K562 (cell line): ENCODE results near the gene UIMC1. TPM values are rescaled to one million over a fixed set of nuclear protein-coding genes. Genes with fewer than 3 reads are reported as not detected.

ENCODE experiments used
- CBFB ChIP-seq: sonication (generic); formaldehyde crosslinking; IDR thresholded peaks from 2 replicates; pipeline ENCODE4 v1.4.0; 2020; ENCODE audit warnings: mild to moderate bottlenecking, missing genetic modification reagents
- CREB3 ChIP-seq: fragments of 450-650 bp; conservative IDR thresholded peaks from 2 replicates; pipeline ENCODE4 v1.6.1; 2016; ENCODE audit warnings: missing genetic modification characterization, low read depth, mild to moderate bottlenecking, missing compliant biosample characterization, moderate library complexity
- CREM ChIP-seq: IDR thresholded peaks from 2 replicates; pipeline ENCODE4 v1.6.1; 2014; ENCODE audit warnings: antibody characterized with exemption, low read depth
- ETV1 ChIP-seq: fragments of 450-650 bp; conservative IDR thresholded peaks from 2 replicates; pipeline ENCODE4 v1.6.1; 2016; ENCODE audit warnings: missing genetic modification characterization, control low read depth, low read depth, missing compliant biosample characterization
- GATAD2A ChIP-seq: fragments of 450-650 bp; IDR thresholded peaks from 2 replicates; pipeline ENCODE4 v1.6.1; 2017
- HDAC1 ChIP-seq, 2 experiments: fragments of 450-650 bp; IDR thresholded peaks; 2 replicates each; pipeline ENCODE4 v1.6.1; 2016 to 2017; ENCODE audit warnings: inconsistent platforms in 1 of 2, mild to moderate bottlenecking in 1 of 2, moderate library complexity in 1 of 2
- MAZ ChIP-seq, 2 experiments: fragments of 450-650 bp in 1 of 2; sonication (generic) in 1 of 2; formaldehyde crosslinking; IDR thresholded peaks in 1 of 2; conservative IDR thresholded peaks in 1 of 2; 2 replicates each; pipeline versions ENCODE4 v1.4.0 to v1.5.0; 2020; ENCODE audit warnings: mild to moderate bottlenecking in 1 of 2, missing genetic modification reagents in 1 of 2
- MBD2 ChIP-seq: sonication (generic); IDR thresholded peaks from 2 replicates; pipeline ENCODE4 v1.6.1; 2016; ENCODE audit warnings: low read depth, borderline replicate concordance
- MEF2D ChIP-seq: conservative IDR thresholded peaks from 2 replicates; pipeline ENCODE4 v1.6.1; 2016; ENCODE audit warnings: low read depth, missing genetic modification characterization, missing compliant biosample characterization
- NFIC ChIP-seq: fragments of 450-650 bp; IDR thresholded peaks from 2 replicates; pipeline ENCODE4 v1.6.1; 2017; ENCODE audit warnings: mild to moderate bottlenecking, inconsistent platforms
- NUFIP1 ChIP-seq: fragments of 450-650 bp; IDR thresholded peaks from 2 replicates; pipeline ENCODE4 v1.6.1; 2018; ENCODE audit not compliant: partially characterized antibody
- PHF21A ChIP-seq: fragments of 450-650 bp; IDR thresholded peaks from 2 replicates; pipeline ENCODE4 v1.6.1; 2017; ENCODE audit warnings: low read depth, borderline replicate concordance
- PKNOX1 ChIP-seq: fragments of 450-650 bp; IDR thresholded peaks from 2 replicates; pipeline ENCODE4 v1.6.1; 2016
- SMARCE1 ChIP-seq: fragments of 450-650 bp; IDR thresholded peaks from 2 replicates; pipeline ENCODE4 v1.7.1; 2016; ENCODE audit warnings: mild to moderate bottlenecking
- TBP ChIP-seq: optimal IDR thresholded peaks from 2 replicates; pipeline ENCODE3; 2011; ENCODE audit warnings: low read depth, low read length, improper control_type of control experiment
- ZBTB1 ChIP-seq: sonication (generic); formaldehyde crosslinking; IDR thresholded peaks from 2 replicates; pipeline ENCODE4 v1.8.1; 2023; ENCODE audit warnings: missing genetic modification reagents, low read depth, mild to moderate bottlenecking, borderline replicate concordance
- ZC3H11A ChIP-seq: IDR thresholded peaks from 2 replicates; pipeline ENCODE4 v1.6.1; 2012; ENCODE audit warnings: low read depth, low read length, improper control_type of control experiment
- ZEB2 ChIP-seq: fragments of 450-650 bp; IDR thresholded peaks from 2 replicates; pipeline ENCODE4 v1.6.1; 2016
- ZKSCAN3 ChIP-seq: fragments of 250-450 bp; sonication (Bioruptor Pico); IDR thresholded peaks from 2 replicates; pipeline ENCODE4 v1.4.0; 2020
- ZKSCAN8 ChIP-seq: fragments of 200-800 bp; sonication (Bioruptor generic); IDR thresholded peaks from 2 replicates; pipeline ENCODE4 v1.6.1; 2016; ENCODE audit warnings: missing genetic modification characterization, missing compliant biosample characterization
- ZNF395 ChIP-seq: fragments of 200-800 bp; sonication (Bioruptor generic); IDR thresholded peaks from 2 replicates; pipeline ENCODE4 v1.6.1; 2017; ENCODE audit warnings: missing genetic modification characterization, missing compliant biosample characterization
- ZNF449 ChIP-seq: fragments of 250-450 bp; sonication (Bioruptor Pico); IDR thresholded peaks from 2 replicates; pipeline ENCODE4 v1.8.0; 2022; ENCODE audit warnings: moderate library complexity, mild to moderate bottlenecking, inconsistent platforms
- ZNF699 ChIP-seq: fragments of 250-450 bp; sonication (Bioruptor Pico); IDR thresholded peaks from 2 replicates; pipeline ENCODE4 v1.8.0; 2021; ENCODE audit warnings: mild to moderate bottlenecking, moderate library complexity; ENCODE audit not compliant: insufficient replicate concordance
- ZSCAN29 ChIP-seq: fragments of 450-650 bp; IDR thresholded peaks from 2 replicates; pipeline ENCODE4 v1.6.1; 2017
- polyA plus RNA-seq, 8 experiments: library from polyadenylated mRNA; depleted of rRNA in 4 of 8; stranded (reverse) in 5 of 8; unstranded in 3 of 8; fragments of >200 nt; fragmentation: Nextera tagmentation in 2 of 8; fragmentation: Illumina TruSeq in 1 of 8; extraction: Ambion mirVana in 2 of 8; extraction: Trizol in 1 of 8; gene quantifications; 2 replicates each; pipeline versions ENCODE4 v1.2.1 to v1.2.3, GENCODE V29; 2011 to 2014; ENCODE audit warnings: inconsistent platforms in 1 of 8, missing spikeins in 1 of 8
- total RNA-seq, 7 experiments: library from RNA; depleted of rRNA in 6 of 7; stranded (reverse); fragments of >200 nt in 6 of 7; fragmentation: Illumina TruSeq in 2 of 7; extraction: Trizol in 2 of 7; gene quantifications; 2 replicates each; pipeline versions ENCODE4 v1.2.1 to v1.2.3, GENCODE V29; 2011 to 2021; ENCODE audit warnings: low replicate concordance in 1 of 7

Gene UIMC1
- total and polyA plus RNA-seq, 9 of the 15 experiments (the other 6 are each of a cell fraction or from before 2014, with no cell fraction given): 14.9 to 51.7 (median 36.8) TPM

GRCh38 chr5:176994460-176995121, 12.0 kb downstream of the UIMC1 start (continued):
- TF ChIP-seq NFIC: peak; percentile 92
- peak; percentile 86 to 87 for TF ChIP-seq MAZ (CRISPR knock-in tag; conservative IDR thresholded peaks at IDR 0.05 in 1 of 2, IDR thresholded peaks at IDR 0.05 in 1 of 2)
- peak; percentile 77 for TF ChIP-seq ETV1
- peak; percentile 23; the same call in 1 of the 2 replicates for TF ChIP-seq CREB3
- no peak for TF ChIP-seq ZKSCAN3 (CRISPR knock-in tag)
- TF ChIP-seq ZEB2: peak; percentile 95
- peak; percentile 94 for TF ChIP-seq ZNF395 (CRISPR knock-in tag)
- 0 out of 2 replicates have a peak, but pooled peaks have one; percentile 27 for TF ChIP-seq ZKSCAN8 (CRISPR knock-in tag)
- TF ChIP-seq TBP: no peak
- peak; percentile 71 for TF ChIP-seq MBD2
- peak; percentile 87 for TF ChIP-seq MEF2D (tag)
- TF ChIP-seq ZBTB1: no peak
- peak; percentile 76; the same call in 1 of the 2 replicates for TF ChIP-seq ZNF449 (CRISPR knock-in tag)
- no peak for TF ChIP-seq NUFIP1
- TF ChIP-seq ZSCAN29: no peak
- TF ChIP-seq CBFB (CRISPR knock-in tag): no peak
- TF ChIP-seq PHF21A: no peak
- TF ChIP-seq GATAD2A: peak; percentile 32; the same call in 1 of the 2 replicates
- TF ChIP-seq CREM: peak; percentile 40; the same call in 1 of the 2 replicates
- TF ChIP-seq HDAC1 (IDR thresholded peaks at IDR 0.05): peak in 1 of 2 experiments; percentile 64; a peak in 2 of 4 replicates
- no peak for TF ChIP-seq ZC3H11A
- TF ChIP-seq SMARCE1: peak; percentile 100
- TF ChIP-seq ZNF699 (CRISPR knock-in tag): no peak
- peak; percentile 93 for TF ChIP-seq PKNOX1
